ENCODE measurements around the gene CHRND. TPM values are rescaled to one million over a fixed set of nuclear protein-coding genes. Genes with fewer than 3 reads are reported as not detected.

Gene CHRND
- total and polyA plus RNA-seq, 2 donors, result 1.3 TPM; not detected in 1

GRCh38 chr2:232503809-232504323 is 22.1 kb upstream of the CHRND start:
- no peak for DNase-seq (ENCODE audit: extremely low spot score)
- H3K27ac ChIP-seq (ENCODE audit: low read depth), result no peak overlapping the region

GRCh38 chr2:232504438-232504837 is 21.5 kb upstream of the CHRND start:
- Histone ChIP-seq H3K4me3 (ENCODE audit: low read depth, low read length) (no peak overlapping the region), H3K27ac (ENCODE audit: low read depth) (no peak overlapping the region)

More at GRCh38 chr2:232503809-232504323, 22.1 kb upstream of the CHRND start:
- Histone ChIP-seq H3K4me1 (ENCODE audit: insufficient read depth) (no peaks in the 10 kb centered on the region), H3K4me3 (ENCODE audit: low read depth, low read length) (no peak overlapping the region), H3K36me3 (ENCODE audit: insufficient read depth) (no peaks in the 10 kb centered on the region)
- WGBS, result 22% methylated on average over 16 of the region's 16 CpGs

DNA sequence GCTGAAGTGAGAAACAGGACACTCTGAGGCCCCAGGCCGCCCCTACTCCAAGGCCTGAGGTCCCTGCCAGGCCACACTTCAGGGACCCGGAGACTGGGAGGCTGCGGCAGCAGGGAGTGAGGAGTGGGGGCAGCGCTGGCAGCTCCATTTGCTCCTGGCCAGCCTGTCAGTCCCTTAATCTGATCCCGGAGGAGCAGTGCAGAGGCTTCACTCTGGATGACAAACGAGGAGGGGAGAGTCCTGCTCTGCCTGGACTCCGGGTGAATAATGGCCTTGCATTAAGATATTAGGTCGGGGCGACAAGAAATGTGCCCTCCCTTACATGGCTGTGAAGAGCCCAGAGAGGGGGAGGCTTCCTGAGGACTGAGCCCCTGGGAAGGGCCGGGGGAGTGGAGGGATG is 20.1 kb upstream of the CHRND start:
- no peak overlapping the region for H3K27ac ChIP-seq (ENCODE audit: low read depth)

More at GRCh38 chr2:232504438-232504837, 21.5 kb upstream of the CHRND start:
- H3K36me3 ChIP-seq (ENCODE audit: insufficient read depth), result no peaks in the 10 kb centered on the region
- WGBS, result 70% methylated on average over 2 of the region's 2 CpGs
- DNase-seq (ENCODE audit: extremely low spot score), result no peak
- H3K4me1 ChIP-seq (ENCODE audit: insufficient read depth), result no peaks in the 10 kb centered on the region

GRCh38 chr2:232506709-232507108 is 19.3 kb upstream of the CHRND start:
- no peaks in the 10 kb centered on the region for H3K36me3 ChIP-seq (ENCODE audit: insufficient read depth)
- no peak overlapping the region for H3K27ac ChIP-seq (ENCODE audit: low read depth)
- no peak for DNase-seq (ENCODE audit: extremely low spot score)
- H3K4me1 ChIP-seq (ENCODE audit: insufficient read depth), result no peaks in the 10 kb centered on the region
- WGBS, result 67% methylated on average over 4 of the region's 4 CpGs
- H3K4me3 ChIP-seq (ENCODE audit: low read depth, low read length), result no peak overlapping the region

More for the DNA sequence above, 20.1 kb upstream of the CHRND start:
- H3K36me3 ChIP-seq (ENCODE audit: insufficient read depth), result no peaks in the 10 kb centered on the region
- WGBS, result 35% methylated on average over 10 of the region's 10 CpGs
- no peak for DNase-seq (ENCODE audit: extremely low spot score)
- H3K4me1 ChIP-seq (ENCODE audit: insufficient read depth), result no peaks in the 10 kb centered on the region
- H3K4me3 ChIP-seq (ENCODE audit: low read depth, low read length), result no peak overlapping the region

DNA sequence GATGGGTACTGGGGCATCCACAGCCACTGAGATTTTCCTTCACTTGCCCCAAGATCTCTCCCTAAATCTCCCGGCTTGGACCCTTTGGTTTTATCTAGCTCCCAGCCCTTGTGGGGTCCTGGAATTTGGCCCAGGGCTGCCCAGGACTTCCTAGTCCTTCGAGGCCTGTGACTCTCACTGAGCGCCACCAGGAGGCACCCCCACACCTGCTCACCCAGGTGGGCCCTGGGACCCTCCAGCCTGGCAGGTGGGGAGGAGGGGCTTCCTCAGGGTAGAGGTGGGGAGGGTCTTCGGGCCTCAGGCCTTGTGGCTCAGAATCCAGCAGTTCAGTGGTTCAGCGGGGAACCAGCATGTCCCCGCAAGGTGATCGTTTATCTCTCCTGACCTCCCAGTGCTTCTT is 17.7 kb upstream of the CHRND start:
- WGBS, result 70% methylated on average over 7 of the region's 7 CpGs
- H3K36me3 ChIP-seq (ENCODE audit: insufficient read depth), result no peaks in the 10 kb centered on the region
- DNase-seq (ENCODE audit: extremely low spot score), result no peak

GRCh38 chr2:232511336-232511890 is 14.5 kb upstream of the CHRND start:
- H3K4me3 ChIP-seq (ENCODE audit: low read depth, low read length), result no peak overlapping the region
- no peak overlapping the region for H3K27ac ChIP-seq (ENCODE audit: low read depth)
- no peaks in the 10 kb centered on the region for H3K4me1 ChIP-seq (ENCODE audit: insufficient read depth)
- WGBS, result 57% methylated on average over 11 of the region's 11 CpGs
- no peak for DNase-seq (ENCODE audit: extremely low spot score)
- H3K36me3 ChIP-seq (ENCODE audit: insufficient read depth), result no peaks in the 10 kb centered on the region

More for the DNA sequence above, 17.7 kb upstream of the CHRND start:
- H3K4me1 ChIP-seq (ENCODE audit: insufficient read depth), result no peaks in the 10 kb centered on the region
- no peak overlapping the region for H3K27ac ChIP-seq (ENCODE audit: low read depth)
- no peak overlapping the region for H3K4me3 ChIP-seq (ENCODE audit: low read depth, low read length)

- WGBS, result 53% methylated on average over 10 of the region's 10 CpGs
- no peaks in the 10 kb centered on the region for H3K4me1 ChIP-seq (ENCODE audit: insufficient read depth)
These were observed 13.4 kb upstream of the CHRND start for GRCh38 chr2:232512602-232513001.

GRCh38 chr2:232513353-232513752 is 12.6 kb upstream of the CHRND start:
- Histone ChIP-seq H3K4me3 (ENCODE audit: low read depth, low read length) (no peak overlapping the region), H3K36me3 (ENCODE audit: insufficient read depth) (no peaks in the 10 kb centered on the region), H3K27ac (ENCODE audit: low read depth) (no peak overlapping the region), H3K4me1 (ENCODE audit: insufficient read depth) (no peaks in the 10 kb centered on the region)
- 74% methylated on average over 5 of the region's 5 CpGs for WGBS
- no peak for DNase-seq (ENCODE audit: extremely low spot score)

More at GRCh38 chr2:232512602-232513001, 13.4 kb upstream of the CHRND start:
- no peak overlapping the region for H3K27ac ChIP-seq (ENCODE audit: low read depth)
- no peak for DNase-seq (ENCODE audit: extremely low spot score)
- no peak overlapping the region for H3K4me3 ChIP-seq (ENCODE audit: low read depth, low read length)
- H3K36me3 ChIP-seq (ENCODE audit: insufficient read depth), result no peaks in the 10 kb centered on the region

DNA sequence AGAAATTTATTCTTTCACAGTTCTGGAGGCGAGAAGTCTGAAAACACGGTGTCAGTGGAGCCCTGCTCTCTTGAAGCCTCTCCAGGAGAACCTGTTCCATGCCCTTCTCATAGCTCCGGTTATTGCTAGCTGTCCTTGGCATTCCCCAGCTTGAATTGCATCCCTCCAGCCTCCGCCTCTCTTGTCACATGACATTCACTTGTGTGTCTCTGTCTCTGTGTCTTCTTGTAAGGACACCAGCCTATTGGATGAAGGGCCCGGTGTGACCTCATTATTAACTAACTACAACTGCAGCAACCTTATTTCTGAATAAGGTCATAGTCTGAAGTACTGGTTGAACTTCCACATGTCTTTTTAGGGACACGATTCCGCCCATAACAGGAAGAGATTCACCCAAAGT is 10.3 kb upstream of the CHRND start:
- Histone ChIP-seq H3K4me1 (ENCODE audit: insufficient read depth) (no peaks in the 10 kb centered on the region), H3K27ac (ENCODE audit: low read depth) (no peak overlapping the region), H3K4me3 (ENCODE audit: low read depth, low read length) (no peak overlapping the region), H3K36me3 (ENCODE audit: insufficient read depth) (no peaks in the 10 kb centered on the region)
- DNase-seq (ENCODE audit: extremely low spot score), result no peak
- 94% methylated on average over 7 of the region's 7 CpGs for WGBS

GRCh38 chr2:232516551-232516950 is 9.4 kb upstream of the CHRND start:
- no peak overlapping the region for H3K27ac ChIP-seq (ENCODE audit: low read depth)
- no peaks in the 10 kb centered on the region for H3K36me3 ChIP-seq (ENCODE audit: insufficient read depth)
- H3K4me1 ChIP-seq (ENCODE audit: insufficient read depth), result no peaks in the 10 kb centered on the region
- no peak overlapping the region for H3K4me3 ChIP-seq (ENCODE audit: low read depth, low read length)
- no peak for DNase-seq (ENCODE audit: extremely low spot score)
- WGBS, result 88% methylated on average over 3 of the region's 3 CpGs

DNA sequence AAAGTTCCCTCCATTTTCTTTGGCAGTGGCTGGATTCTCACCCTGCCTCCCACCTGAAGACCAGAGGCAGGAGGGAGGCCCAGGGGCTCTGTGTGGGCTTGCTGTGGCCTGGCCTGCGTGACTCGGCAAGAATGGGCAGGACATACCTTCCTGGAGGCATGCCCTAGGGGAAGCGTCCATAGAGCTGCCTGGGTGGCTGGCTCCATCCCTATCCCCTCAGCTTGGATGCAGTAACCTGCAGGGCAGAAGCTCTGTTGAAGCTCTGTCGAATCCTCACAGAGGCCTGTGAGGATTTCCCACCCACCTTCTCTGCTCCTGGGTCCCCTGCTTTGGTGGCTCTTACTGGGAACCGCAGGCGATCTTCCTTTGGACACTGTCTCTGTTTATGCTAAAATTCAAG is 7.1 kb upstream of the CHRND start:
- no peak for DNase-seq (ENCODE audit: extremely low spot score)
- H3K36me3 ChIP-seq (ENCODE audit: insufficient read depth), result no peaks in the 10 kb centered on the region
- H3K4me3 ChIP-seq (ENCODE audit: low read depth, low read length), result no peak overlapping the region
- no peak overlapping the region for H3K27ac ChIP-seq (ENCODE audit: low read depth)
- 48% methylated on average over 6 of the region's 6 CpGs for WGBS
- H3K4me1 ChIP-seq (ENCODE audit: insufficient read depth), result no peaks in the 10 kb centered on the region

- WGBS, result 45% methylated on average over 19 of the region's 19 CpGs
- H3K36me3 ChIP-seq (ENCODE audit: insufficient read depth), result no peaks in the 10 kb centered on the region
- no peak within 1 kb of the TSS for H3K4me3 ChIP-seq (ENCODE audit: low read depth, low read length)
- H3K4me1 ChIP-seq (ENCODE audit: insufficient read depth), result no peaks in the 10 kb centered on the region
- no peak for DNase-seq (ENCODE audit: extremely low spot score)
- no peak within 1 kb of the TSS for H3K27ac ChIP-seq (ENCODE audit: low read depth)
These were observed 6.2 kb upstream of the CHRND start, which contains the start of gene PRSS56 for GRCh38 chr2:232519581-232520438. Gene PRSS56 (plus strand): TSS chr2:232520388. CDS start chr2:232520599, 211 bp downstream.

- DNase-seq (ENCODE audit: extremely low spot score), result no peak
- Histone ChIP-seq H3K36me3 (ENCODE audit: insufficient read depth) (no peaks in the 10 kb centered on the region), H3K27ac (ENCODE audit: low read depth) (no peak overlapping the region), H3K4me3 (ENCODE audit: low read depth, low read length) (no peak overlapping the region), H3K4me1 (ENCODE audit: insufficient read depth) (no peaks in the 10 kb centered on the region)
- WGBS, result 78% methylated on average over 15 of the region's 15 CpGs
These were observed 5.5 kb upstream of the CHRND start for GRCh38 chr2:232520489-232520888.

- H3K4me1 ChIP-seq (ENCODE audit: insufficient read depth), result no peaks in the 10 kb centered on the region
- no peaks in the 10 kb centered on the region for H3K36me3 ChIP-seq (ENCODE audit: insufficient read depth)
- 91% methylated on average over 14 of the region's 14 CpGs for WGBS
- no peak overlapping the region for H3K27ac ChIP-seq (ENCODE audit: low read depth)
- no peak overlapping the region for H3K4me3 ChIP-seq (ENCODE audit: low read depth, low read length)
- no peak for DNase-seq (ENCODE audit: extremely low spot score)
These were observed 4.9 kb upstream of the CHRND start for GRCh38 chr2:232521098-232521497.

Measured in urinary bladder (tissue), 4 donors.